OCI-LY3 (cell line): ENCODE measurements around the gene COLEC11.
A peak's percentile ranks its signal among the peaks of the same experiment; 100 is the strongest.

ENCODE experiments used
- H2AFZ ChIP-seq: fragments of 200-600, 300-600 bp; shearing (Covaris generic); 2 replicates; pipeline ENCODE4 v1.6.0; 2014; ENCODE audit warnings: antibody characterized with exemption, low read depth, low read length
- H3K27ac ChIP-seq: fragments of 200-600, 300-600 bp; sonication (generic); 2 replicates; pipeline ENCODE4 v1.5.1; 2014; ENCODE audit warnings: mild to moderate bottlenecking, low read length, moderate library complexity, mixed read lengths
- H3K27me3 ChIP-seq: fragments of 200-600, 300-600 bp; sonication (generic); 2 replicates; pipeline ENCODE4 v1.6.1; 2014; ENCODE audit warnings: low read depth, low read length, mixed read lengths
- H3K36me3 ChIP-seq: fragments of 200-600, 300-600 bp; sonication (generic); replicated peaks from 2 replicates; pipeline ENCODE3; 2014; ENCODE audit warnings: low read depth, low read length, mixed read lengths
- H3K4me1 ChIP-seq: fragments of 300-600, 200-600 bp; sonication (generic); 2 replicates; pipeline ENCODE4 v1.6.1; 2014; ENCODE audit warnings: low read length, mixed read lengths
- H3K4me2 ChIP-seq: fragments of 200-600, 300-600 bp; sonication (generic); 2 replicates; pipeline ENCODE4 v1.6.1; 2014; ENCODE audit warnings: low read length, mixed read lengths
- H3K4me3 ChIP-seq: fragments of 300-600, 200-600 bp; sonication (generic); 2 replicates; pipeline ENCODE4 v1.5.1; 2014; ENCODE audit warnings: antibody characterized with exemption, mild to moderate bottlenecking, low read length, moderate library complexity
- H3K79me2 ChIP-seq: fragments of 300-600, 200-600 bp; shearing (Covaris generic); 2 replicates; pipeline ENCODE4 v1.6.1; 2014; ENCODE audit warnings: mild to moderate bottlenecking, low read length, mixed read lengths
- H3K9ac ChIP-seq: fragments of 300-600, 200-600 bp; shearing (Covaris generic); 2 replicates; pipeline ENCODE4 v1.6.0; 2014; ENCODE audit warnings: mild to moderate bottlenecking, low read length, moderate library complexity
- H3K9me3 ChIP-seq: fragments of 200-600, 300-600 bp; shearing (Covaris generic); 2 replicates; pipeline ENCODE4 v1.6.1; 2014; ENCODE audit warnings: low read length, mixed read lengths; ENCODE audit not compliant: insufficient read depth
- H4K20me1 ChIP-seq: fragments of 200-600, 300-600 bp; sonication (generic); 2 replicates; pipeline ENCODE4 v1.6.1; 2016; ENCODE audit warnings: low read length, mixed read lengths; ENCODE audit not compliant: insufficient read depth
- EZH2phosphoT487 ChIP-seq: fragments of 200-600 bp; shearing (Covaris generic); IDR thresholded peaks from 2 replicates; pipeline ENCODE4 v1.6.1; 2018; ENCODE audit warnings: antibody characterized with exemption, mixed run types, low read depth
- TF ChIP-seq, protein P1 (sequence below): fragments of 200-600, 300-600 bp; sonication (generic); IDR thresholded peaks from 2 replicates; pipeline ENCODE4 v1.5.1; 2014; ENCODE audit warnings: antibody characterized with exemption, low read length, low read depth

COLEC11 gene

DNA sequence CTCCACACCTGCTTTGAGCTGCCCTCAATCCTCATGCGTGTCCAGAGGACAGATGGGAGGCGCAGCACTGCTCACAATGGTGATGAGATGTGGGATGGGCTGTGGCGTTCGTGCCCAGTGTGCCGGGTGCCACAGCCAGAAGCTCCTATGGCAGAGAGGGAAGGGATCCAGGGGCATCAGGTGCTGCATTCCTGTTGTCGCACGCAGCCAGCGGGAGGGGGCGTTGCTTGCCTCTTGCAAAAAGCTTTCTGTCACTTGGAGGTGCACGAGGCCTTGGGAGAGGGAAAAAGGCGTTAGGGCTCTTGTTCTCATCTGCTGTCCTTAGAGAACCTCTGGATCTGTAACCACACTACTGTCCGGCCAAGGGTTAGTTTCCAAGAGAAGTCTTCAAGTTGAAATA, 33.9 kb downstream of the COLEC11 start:
- Histone ChIP-seq H3K4me1 (peaks cover 9% of the 10 kb centered on the region), H3K79me2 (no peaks in the 10 kb centered on the region), H3K4me2 (no peak overlapping the region), H3K4me3 (no peak overlapping the region), H3K9ac (no peak overlapping the region), H4K20me1 (no peaks in the 10 kb centered on the region), H3K27me3 (no peaks in the 10 kb centered on the region), H3K9me3 (no peaks in the 10 kb centered on the region), H3K36me3 (no peaks in the 10 kb centered on the region), H2AFZ (no peak overlapping the region), H3K27ac (no peak overlapping the region)
- no peak for TF ChIP-seq EZH2phosphoT487
- TF ChIP-seq, protein P1, sequence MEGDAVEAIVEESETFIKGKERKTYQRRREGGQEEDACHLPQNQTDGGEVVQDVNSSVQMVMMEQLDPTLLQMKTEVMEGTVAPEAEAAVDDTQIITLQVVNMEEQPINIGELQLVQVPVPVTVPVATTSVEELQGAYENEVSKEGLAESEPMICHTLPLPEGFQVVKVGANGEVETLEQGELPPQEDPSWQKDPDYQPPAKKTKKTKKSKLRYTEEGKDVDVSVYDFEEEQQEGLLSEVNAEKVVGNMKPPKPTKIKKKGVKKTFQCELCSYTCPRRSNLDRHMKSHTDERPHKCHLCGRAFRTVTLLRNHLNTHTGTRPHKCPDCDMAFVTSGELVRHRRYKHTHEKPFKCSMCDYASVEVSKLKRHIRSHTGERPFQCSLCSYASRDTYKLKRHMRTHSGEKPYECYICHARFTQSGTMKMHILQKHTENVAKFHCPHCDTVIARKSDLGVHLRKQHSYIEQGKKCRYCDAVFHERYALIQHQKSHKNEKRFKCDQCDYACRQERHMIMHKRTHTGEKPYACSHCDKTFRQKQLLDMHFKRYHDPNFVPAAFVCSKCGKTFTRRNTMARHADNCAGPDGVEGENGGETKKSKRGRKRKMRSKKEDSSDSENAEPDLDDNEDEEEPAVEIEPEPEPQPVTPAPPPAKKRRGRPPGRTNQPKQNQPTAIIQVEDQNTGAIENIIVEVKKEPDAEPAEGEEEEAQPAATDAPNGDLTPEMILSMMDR, result peak; percentile 28; the same call in 1 of the 2 replicates

- no peak overlapping the region for H3K4me3 ChIP-seq
- no peaks in the 10 kb centered on the region for H4K20me1 ChIP-seq
- no peak overlapping the region for H2AFZ ChIP-seq
- no peak overlapping the region for H3K4me2 ChIP-seq
- H3K36me3 ChIP-seq, result no peaks in the 10 kb centered on the region
- no peaks in the 10 kb centered on the region for H3K9me3 ChIP-seq
- H3K27ac ChIP-seq, result no peak overlapping the region
- H3K27me3 ChIP-seq, result no peaks in the 10 kb centered on the region; the same call in 1 of the 2 replicates
- no peaks in the 10 kb centered on the region for H3K79me2 ChIP-seq
- no peak overlapping the region for H3K9ac ChIP-seq
- no peak for TF ChIP-seq EZH2phosphoT487
- TF ChIP-seq, protein P1, result no peak
- H3K4me1 ChIP-seq, result no peaks in the 10 kb centered on the region
Observed at GRCh38 chr2:3630631-3631030, 35.7 kb downstream of the COLEC11 start.

DNA sequence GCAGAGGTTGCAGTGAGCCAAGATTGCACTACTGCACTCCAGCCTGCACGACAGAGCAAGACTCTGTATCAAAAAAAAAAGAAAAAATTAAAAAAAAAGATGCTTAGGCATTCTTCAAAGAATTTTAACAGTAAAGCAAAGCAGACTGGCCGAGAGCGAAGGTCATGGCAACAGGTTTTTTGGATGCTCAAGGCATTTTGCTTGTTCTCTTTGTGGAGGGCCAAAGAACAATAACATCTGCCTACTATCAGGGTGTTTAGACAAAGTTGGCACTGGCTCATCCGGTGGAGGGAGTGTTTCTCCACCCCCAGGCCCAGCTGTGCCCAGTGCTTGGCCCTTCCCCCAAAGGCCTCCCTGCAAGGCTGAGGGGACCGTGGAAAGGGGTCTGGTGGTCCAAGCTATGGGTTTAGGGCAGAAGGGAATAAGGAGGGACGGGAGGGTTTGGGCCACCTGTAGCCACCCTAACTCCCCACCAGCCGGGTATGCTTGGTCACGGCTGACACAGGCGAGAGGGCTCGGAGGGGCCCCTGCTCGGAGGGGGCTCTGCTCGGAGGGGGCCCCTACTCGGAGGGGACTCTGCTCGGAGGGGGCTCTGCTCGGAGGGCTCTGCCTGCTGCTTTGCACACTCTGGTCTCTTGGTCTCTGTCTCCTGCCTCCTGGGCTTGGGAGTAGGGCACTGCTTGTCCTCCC, 36.4 kb downstream of the COLEC11 start:
- Histone ChIP-seq H3K27me3 (no peaks in the 10 kb centered on the region; the same call in 1 of the 2 replicates), H3K79me2 (no peaks in the 10 kb centered on the region), H3K9ac (no peak overlapping the region), H3K27ac (no peak overlapping the region), H3K36me3 (no peaks in the 10 kb centered on the region), H3K9me3 (no peaks in the 10 kb centered on the region), H3K4me2 (no peak overlapping the region), H2AFZ (no peak overlapping the region), H3K4me1 (no peaks in the 10 kb centered on the region), H3K4me3 (no peak overlapping the region), H4K20me1 (no peaks in the 10 kb centered on the region)
- TF ChIP-seq, protein P1, result no peak
- TF ChIP-seq EZH2phosphoT487, result no peak

GRCh38 chr2:3631851-3632659, 37.1 kb downstream of the COLEC11 start:
- Histone ChIP-seq H3K4me1 (no peaks in the 10 kb centered on the region), H4K20me1 (no peaks in the 10 kb centered on the region), H3K9ac (no peak overlapping the region), H3K9me3 (no peaks in the 10 kb centered on the region), H2AFZ (no peak overlapping the region), H3K4me3 (no peak overlapping the region), H3K36me3 (no peaks in the 10 kb centered on the region), H3K27ac (no peak overlapping the region), H3K27me3 (no peaks in the 10 kb centered on the region; the same call in 1 of the 2 replicates), H3K4me2 (no peak overlapping the region), H3K79me2 (no peaks in the 10 kb centered on the region)
- no peak for TF ChIP-seq EZH2phosphoT487
- TF ChIP-seq, protein P1, result no peak
